Measurements from ENCODE around the gene CKB. TPM values are rescaled to one million over a fixed set of nuclear protein-coding genes. Genes with fewer than 3 reads are reported as not detected.

Gene CKB
- total RNA-seq, 3 donors from 2014 or later = 1,316 to 3,346 (median 2,079) TPM

DNA sequence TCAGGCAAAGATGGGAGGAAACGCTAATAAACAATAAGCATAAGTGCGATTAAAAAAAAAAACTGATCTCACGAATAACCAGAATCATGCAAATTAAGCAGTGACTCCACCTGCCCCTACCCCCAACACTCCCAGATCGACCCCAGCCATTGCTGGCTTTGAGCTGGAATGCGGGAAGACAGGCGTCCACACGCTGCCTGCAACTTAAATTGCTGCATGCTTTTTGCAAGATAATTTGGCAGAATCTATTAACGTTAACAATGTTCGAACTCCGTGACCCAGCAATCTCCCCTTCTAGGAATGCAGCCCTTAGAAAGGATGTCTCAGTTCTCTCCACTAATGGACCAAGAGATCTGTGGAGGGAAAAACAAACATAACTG lies 935 bp upstream of the CKB start:
- Histone ChIP-seq H3K4me1 (ENCODE audit: low read depth) (peaks cover 58% of the 10 kb centered on the region), H3K4me3 (no peak overlapping the region), H3K9me3 (no peaks in the 10 kb centered on the region), H3K36me3 (ENCODE audit: low read depth) (no peaks in the 10 kb centered on the region)
- ATAC-seq = no peak
- intact Hi-C loops (cut with DNase I, micrococcal nuclease) = no loop called here
- TF ChIP-seq, protein P1, sequence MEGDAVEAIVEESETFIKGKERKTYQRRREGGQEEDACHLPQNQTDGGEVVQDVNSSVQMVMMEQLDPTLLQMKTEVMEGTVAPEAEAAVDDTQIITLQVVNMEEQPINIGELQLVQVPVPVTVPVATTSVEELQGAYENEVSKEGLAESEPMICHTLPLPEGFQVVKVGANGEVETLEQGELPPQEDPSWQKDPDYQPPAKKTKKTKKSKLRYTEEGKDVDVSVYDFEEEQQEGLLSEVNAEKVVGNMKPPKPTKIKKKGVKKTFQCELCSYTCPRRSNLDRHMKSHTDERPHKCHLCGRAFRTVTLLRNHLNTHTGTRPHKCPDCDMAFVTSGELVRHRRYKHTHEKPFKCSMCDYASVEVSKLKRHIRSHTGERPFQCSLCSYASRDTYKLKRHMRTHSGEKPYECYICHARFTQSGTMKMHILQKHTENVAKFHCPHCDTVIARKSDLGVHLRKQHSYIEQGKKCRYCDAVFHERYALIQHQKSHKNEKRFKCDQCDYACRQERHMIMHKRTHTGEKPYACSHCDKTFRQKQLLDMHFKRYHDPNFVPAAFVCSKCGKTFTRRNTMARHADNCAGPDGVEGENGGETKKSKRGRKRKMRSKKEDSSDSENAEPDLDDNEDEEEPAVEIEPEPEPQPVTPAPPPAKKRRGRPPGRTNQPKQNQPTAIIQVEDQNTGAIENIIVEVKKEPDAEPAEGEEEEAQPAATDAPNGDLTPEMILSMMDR (IDR thresholded peaks at IDR 0.05) = no peak
- DNase-seq = peak in 2 of 3 donors; percentile 35 to 47

- ATAC-seq (no peak), DNase-seq (peak in 2 of 3 donors; percentile 68 to 69)
- TF ChIP-seq, protein P1 (IDR thresholded peaks at IDR 0.05) = no peak
- intact Hi-C loops (cut with DNase I, micrococcal nuclease) = no loop called here
- Histone ChIP-seq H3K4me1 (ENCODE audit: low read depth) (peaks cover 44% of the 10 kb centered on the region), H3K4me3 (peak overlapping the region; percentile 52), H3K36me3 (ENCODE audit: low read depth) (no peaks in the 10 kb centered on the region), H3K9me3 (no peaks in the 10 kb centered on the region)
Observed at GRCh38 chr14:103521951-103522563, 573 bp downstream of the CKB start.

- H3K9me3 ChIP-seq = no peaks in the 10 kb centered on the region
- H3K36me3 ChIP-seq (ENCODE audit: low read depth) = no peaks in the 10 kb centered on the region
- ATAC-seq (peak; percentile 40), DNase-seq (no peak)
- H3K4me1 ChIP-seq (ENCODE audit: low read depth) = peaks cover 39% of the 10 kb centered on the region
- TF ChIP-seq, protein P1 (IDR thresholded peaks at IDR 0.05) = no peak
- intact Hi-C loops (cut with DNase I, micrococcal nuclease) = no loop called here
- peak overlapping the region; percentile 52 for H3K4me3 ChIP-seq
Observed at GRCh38 chr14:103521438-103521950, 1.1 kb downstream of the CKB start.

DNA sequence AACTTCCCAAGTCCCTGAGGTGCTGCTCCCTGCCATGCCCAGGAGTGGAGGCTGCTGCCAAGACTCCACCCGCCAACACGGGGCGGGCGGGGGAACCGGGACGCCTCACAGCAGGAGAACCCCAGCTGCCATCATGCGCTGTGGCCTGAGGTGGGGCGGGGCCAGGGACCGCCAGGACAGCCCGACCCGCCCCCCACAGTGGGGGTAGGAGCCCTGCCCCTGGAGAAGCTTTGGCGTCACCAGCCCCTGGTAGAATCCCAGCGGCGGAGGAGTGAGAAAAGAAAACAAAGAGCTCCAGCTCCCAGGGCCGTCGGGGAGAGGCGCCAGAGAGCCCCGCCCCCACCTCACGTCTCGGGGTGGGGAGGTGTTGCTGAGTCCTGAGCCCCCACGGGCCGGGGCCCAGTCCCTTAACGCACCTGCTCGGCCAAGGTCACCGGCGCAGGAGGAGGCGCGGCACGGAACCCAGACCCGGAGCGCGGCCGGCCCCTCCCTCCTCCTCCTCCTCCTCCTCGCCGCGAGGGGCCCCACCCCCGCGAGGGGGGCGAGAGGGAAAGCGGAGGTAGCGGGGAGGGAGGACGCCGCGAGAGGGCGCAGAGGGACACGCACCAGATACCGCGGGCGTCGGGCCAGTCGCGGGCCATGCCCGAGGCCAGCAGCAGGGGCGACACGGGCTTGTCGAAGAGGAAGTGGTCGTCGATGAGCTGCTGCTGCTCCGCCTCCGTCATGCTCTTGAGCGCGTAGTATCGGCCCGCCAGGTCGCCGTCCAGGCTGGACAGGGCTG lies 1.8 kb downstream of the CKB start:
- TF ChIP-seq, protein P1 (IDR thresholded peaks at IDR 0.05) = peak; percentile 31
- peaks cover 35% of the 10 kb centered on the region for H3K4me1 ChIP-seq (ENCODE audit: low read depth)
- H3K4me3 ChIP-seq = peak overlapping the region; percentile 52
- DNase-seq (peak; percentile 86 to 91 (median 89)), ATAC-seq (peak; percentile 74)
- no peaks in the 10 kb centered on the region for H3K36me3 ChIP-seq (ENCODE audit: low read depth)
- H3K9me3 ChIP-seq = no peaks in the 10 kb centered on the region
- intact Hi-C loops (cut with DNase I, micrococcal nuclease) = no loop called here

DNA sequence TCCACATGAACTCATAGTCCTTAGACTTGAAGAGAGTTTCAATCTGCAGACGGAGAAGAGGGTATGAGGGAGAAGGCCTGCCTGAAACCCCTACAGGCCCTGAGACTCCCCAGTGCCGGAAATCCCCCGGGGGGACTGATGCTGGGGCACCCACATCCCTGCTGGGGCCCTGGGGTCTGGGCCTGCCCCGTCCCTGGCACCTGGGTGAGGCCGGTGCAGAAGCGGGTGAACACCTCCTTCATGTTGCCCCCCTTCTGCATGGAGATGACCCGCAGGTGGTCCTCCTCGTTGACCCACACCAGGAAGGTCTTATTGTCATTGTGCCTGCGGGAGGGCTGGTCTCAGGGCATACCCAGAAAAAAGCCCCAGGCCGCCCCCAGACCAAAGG lies 2.4 kb downstream of the CKB start:
- Histone ChIP-seq H3K4me3 (peak overlapping the region; percentile 52), H3K4me1 (ENCODE audit: low read depth) (peaks cover 32% of the 10 kb centered on the region), H3K9me3 (no peaks in the 10 kb centered on the region), H3K36me3 (ENCODE audit: low read depth) (no peaks in the 10 kb centered on the region)
- TF ChIP-seq, protein P1 (IDR thresholded peaks at IDR 0.05) = no peak
- intact Hi-C loops (cut with DNase I, micrococcal nuclease) = no loop called here
- ATAC-seq (no peak), DNase-seq (peak in 1 of 3 donors; percentile 58)
